Measurements from ENCODE around the gene CMPK1.

GRCh38 chr1:47313915-47314664 is 19.5 kb upstream of the CMPK1 start, which contains the start of gene STIL:
- TF ChIP-seq, protein P1, sequence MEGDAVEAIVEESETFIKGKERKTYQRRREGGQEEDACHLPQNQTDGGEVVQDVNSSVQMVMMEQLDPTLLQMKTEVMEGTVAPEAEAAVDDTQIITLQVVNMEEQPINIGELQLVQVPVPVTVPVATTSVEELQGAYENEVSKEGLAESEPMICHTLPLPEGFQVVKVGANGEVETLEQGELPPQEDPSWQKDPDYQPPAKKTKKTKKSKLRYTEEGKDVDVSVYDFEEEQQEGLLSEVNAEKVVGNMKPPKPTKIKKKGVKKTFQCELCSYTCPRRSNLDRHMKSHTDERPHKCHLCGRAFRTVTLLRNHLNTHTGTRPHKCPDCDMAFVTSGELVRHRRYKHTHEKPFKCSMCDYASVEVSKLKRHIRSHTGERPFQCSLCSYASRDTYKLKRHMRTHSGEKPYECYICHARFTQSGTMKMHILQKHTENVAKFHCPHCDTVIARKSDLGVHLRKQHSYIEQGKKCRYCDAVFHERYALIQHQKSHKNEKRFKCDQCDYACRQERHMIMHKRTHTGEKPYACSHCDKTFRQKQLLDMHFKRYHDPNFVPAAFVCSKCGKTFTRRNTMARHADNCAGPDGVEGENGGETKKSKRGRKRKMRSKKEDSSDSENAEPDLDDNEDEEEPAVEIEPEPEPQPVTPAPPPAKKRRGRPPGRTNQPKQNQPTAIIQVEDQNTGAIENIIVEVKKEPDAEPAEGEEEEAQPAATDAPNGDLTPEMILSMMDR (IDR thresholded peaks at IDR 0.05; ENCODE audit: insufficient read depth, low read length): no peak
- TF ChIP-seq POLR2AphosphoS5 (IDR thresholded peaks at IDR 0.05; ENCODE audit: low read depth) (peak; percentile 77), SPI1 (IDR thresholded peaks at IDR 0.05; ENCODE audit: borderline replicate concordance, low read depth) (peak; percentile 40; the same call in 1 of the 2 replicates)
- TF ChIP-seq, protein P2, sequence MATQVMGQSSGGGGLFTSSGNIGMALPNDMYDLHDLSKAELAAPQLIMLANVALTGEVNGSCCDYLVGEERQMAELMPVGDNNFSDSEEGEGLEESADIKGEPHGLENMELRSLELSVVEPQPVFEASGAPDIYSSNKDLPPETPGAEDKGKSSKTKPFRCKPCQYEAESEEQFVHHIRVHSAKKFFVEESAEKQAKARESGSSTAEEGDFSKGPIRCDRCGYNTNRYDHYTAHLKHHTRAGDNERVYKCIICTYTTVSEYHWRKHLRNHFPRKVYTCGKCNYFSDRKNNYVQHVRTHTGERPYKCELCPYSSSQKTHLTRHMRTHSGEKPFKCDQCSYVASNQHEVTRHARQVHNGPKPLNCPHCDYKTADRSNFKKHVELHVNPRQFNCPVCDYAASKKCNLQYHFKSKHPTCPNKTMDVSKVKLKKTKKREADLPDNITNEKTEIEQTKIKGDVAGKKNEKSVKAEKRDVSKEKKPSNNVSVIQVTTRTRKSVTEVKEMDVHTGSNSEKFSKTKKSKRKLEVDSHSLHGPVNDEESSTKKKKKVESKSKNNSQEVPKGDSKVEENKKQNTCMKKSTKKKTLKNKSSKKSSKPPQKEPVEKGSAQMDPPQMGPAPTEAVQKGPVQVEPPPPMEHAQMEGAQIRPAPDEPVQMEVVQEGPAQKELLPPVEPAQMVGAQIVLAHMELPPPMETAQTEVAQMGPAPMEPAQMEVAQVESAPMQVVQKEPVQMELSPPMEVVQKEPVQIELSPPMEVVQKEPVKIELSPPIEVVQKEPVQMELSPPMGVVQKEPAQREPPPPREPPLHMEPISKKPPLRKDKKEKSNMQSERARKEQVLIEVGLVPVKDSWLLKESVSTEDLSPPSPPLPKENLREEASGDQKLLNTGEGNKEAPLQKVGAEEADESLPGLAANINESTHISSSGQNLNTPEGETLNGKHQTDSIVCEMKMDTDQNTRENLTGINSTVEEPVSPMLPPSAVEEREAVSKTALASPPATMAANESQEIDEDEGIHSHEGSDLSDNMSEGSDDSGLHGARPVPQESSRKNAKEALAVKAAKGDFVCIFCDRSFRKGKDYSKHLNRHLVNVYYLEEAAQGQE (IDR thresholded peaks at IDR 0.05; ENCODE audit: insufficient replicate concordance, low read depth): peak; percentile 27
